Measurements from ENCODE around the gene TMEM245. TPM values are rescaled to one million over a fixed set of nuclear protein-coding genes. Genes with fewer than 3 reads are reported as not detected.

TMEM245 gene
- total RNA-seq, 1 donor from 2014 or later, result 85.3 TPM

DNA sequence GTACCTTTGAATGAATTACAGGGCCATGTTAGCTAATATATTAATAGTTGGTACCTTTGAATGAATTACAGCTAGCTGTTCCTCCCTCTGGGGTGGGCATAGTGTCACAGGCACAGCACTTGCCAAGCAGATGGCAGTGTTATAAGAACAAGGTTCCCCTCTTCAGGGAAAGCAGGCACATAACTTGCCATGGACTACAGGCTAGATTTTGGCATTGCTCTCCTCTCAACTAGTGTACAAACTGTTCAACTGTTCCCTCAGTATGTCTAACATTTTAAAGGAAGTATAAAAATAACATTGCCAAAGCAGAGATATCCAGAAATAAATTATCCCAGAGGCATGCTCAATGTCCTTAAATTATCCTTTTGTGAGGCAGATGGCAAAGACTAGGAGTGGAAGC lies 151.8 kb downstream of the TMEM245 start:
- H3K4me2 ChIP-seq, result no peak overlapping the region
- H3K36me3 ChIP-seq, result peaks cover 18% of the 10 kb centered on the region
- no peak overlapping the region for H3K4me3 Mint-ChIP-seq
- H3K4me1 ChIP-seq, result no peaks in the 10 kb centered on the region
- H3K36me3 Mint-ChIP-seq, result peaks cover 24% of the 10 kb centered on the region
- TF ChIP-seq EZH2 (IDR thresholded peaks at IDR 0.05) (no peak), EZH2phosphoT487 (IDR thresholded peaks at IDR 0.05) (no peak)
- TF ChIP-seq, protein P1, sequence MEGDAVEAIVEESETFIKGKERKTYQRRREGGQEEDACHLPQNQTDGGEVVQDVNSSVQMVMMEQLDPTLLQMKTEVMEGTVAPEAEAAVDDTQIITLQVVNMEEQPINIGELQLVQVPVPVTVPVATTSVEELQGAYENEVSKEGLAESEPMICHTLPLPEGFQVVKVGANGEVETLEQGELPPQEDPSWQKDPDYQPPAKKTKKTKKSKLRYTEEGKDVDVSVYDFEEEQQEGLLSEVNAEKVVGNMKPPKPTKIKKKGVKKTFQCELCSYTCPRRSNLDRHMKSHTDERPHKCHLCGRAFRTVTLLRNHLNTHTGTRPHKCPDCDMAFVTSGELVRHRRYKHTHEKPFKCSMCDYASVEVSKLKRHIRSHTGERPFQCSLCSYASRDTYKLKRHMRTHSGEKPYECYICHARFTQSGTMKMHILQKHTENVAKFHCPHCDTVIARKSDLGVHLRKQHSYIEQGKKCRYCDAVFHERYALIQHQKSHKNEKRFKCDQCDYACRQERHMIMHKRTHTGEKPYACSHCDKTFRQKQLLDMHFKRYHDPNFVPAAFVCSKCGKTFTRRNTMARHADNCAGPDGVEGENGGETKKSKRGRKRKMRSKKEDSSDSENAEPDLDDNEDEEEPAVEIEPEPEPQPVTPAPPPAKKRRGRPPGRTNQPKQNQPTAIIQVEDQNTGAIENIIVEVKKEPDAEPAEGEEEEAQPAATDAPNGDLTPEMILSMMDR (IDR thresholded peaks at IDR 0.05), result no peak
- H3K9ac ChIP-seq, result no peak overlapping the region
- no peak overlapping the region for H2AFZ ChIP-seq (replicated peaks)
- no peaks in the 10 kb centered on the region for H3K79me2 ChIP-seq (ENCODE audit: low read depth)
- H3K27ac ChIP-seq, result no peak overlapping the region
- H4K20me1 ChIP-seq (ENCODE audit: low read depth), result no peaks in the 10 kb centered on the region
- DNase-seq (ENCODE audit: low spot score), result no peak
- no peak overlapping the region for H3K27ac Mint-ChIP-seq
- H3K4me3 ChIP-seq, result no peak overlapping the region
- H3K27me3 Mint-ChIP-seq (ENCODE audit: insufficient read depth, low read depth), result no peaks in the 10 kb centered on the region
- no peaks in the 10 kb centered on the region for H3K4me1 Mint-ChIP-seq
- peaks cover 5% of the 10 kb centered on the region for H3F3A ChIP-seq (ENCODE audit: low read depth)
- H3K27me3 ChIP-seq, result no peaks in the 10 kb centered on the region
- no peaks in the 10 kb centered on the region for H3K9me3 Mint-ChIP-seq
- H3K9me3 ChIP-seq (ENCODE audit: low read depth), result no peaks in the 10 kb centered on the region

MicroRNA genes within 50 kb of the gene (microRNA counts, 767-probe panel; counts per million panel counts)
- microRNA hsa-miR-32-5p, result 7,802 counts per million, percentile 94 among the panel's probes with 10 or more counts

Small RNA genes lying within 50 kb of the gene (microRNA-seq; reads per million reads assigned to microRNA genes)
- gene MIR32, result 196 reads per million, percentile 81 among the genes with 10 or more reads in this experiment

Small RNA genes lying within 50 kb of the gene (small RNA-seq; reads per million reads assigned to genes)
- gene MIR32 (0.18 reads per million), gene RF00019 (not detected)

Other genes with a start within 250 kb of the TMEM245 start
- 42.8 and 97.2 TPM in 2 replicates for gene ELP1, start 185.8 kb downstream of the TMEM245 start, total RNA-seq (ENCODE audit: low replicate concordance)
- gene ABITRAM, start 185.5 kb downstream of the TMEM245 start, total RNA-seq (ENCODE audit: low replicate concordance), result 13.1 and 20.4 TPM in 2 replicates
- gene CTNNAL1, start 106.4 kb downstream of the TMEM245 start, total RNA-seq (ENCODE audit: low replicate concordance), result 102 and 156 TPM in 2 replicates
- gene FRRS1L, start 47.3 kb upstream of the TMEM245 start, total RNA-seq (ENCODE audit: low replicate concordance), result 4.3 and 13.3 TPM in 2 replicates
- 5.0 and 6.2 TPM in 2 replicates for gene EPB41L4B, start 201.1 kb upstream of the TMEM245 start, total RNA-seq (ENCODE audit: low replicate concordance)